GM18502 (cell line): ENCODE results near the gene HSPA9.
"Not testable (repeated sequence)": the region's sequence is repeated elsewhere in the genome, so short reads cannot be mapped to it uniquely, and the experiment has no call there.

Experiments
- ATAC-seq: cut with Tn5 transposase; IDR thresholded peaks from one replicate; pipeline ENCODE4 v1.9.1; 2021; ENCODE audit warnings: mild to moderate bottlenecking; ENCODE audit not compliant: unreplicated experiment, poor library complexity

Gene HSPA9

DNA sequence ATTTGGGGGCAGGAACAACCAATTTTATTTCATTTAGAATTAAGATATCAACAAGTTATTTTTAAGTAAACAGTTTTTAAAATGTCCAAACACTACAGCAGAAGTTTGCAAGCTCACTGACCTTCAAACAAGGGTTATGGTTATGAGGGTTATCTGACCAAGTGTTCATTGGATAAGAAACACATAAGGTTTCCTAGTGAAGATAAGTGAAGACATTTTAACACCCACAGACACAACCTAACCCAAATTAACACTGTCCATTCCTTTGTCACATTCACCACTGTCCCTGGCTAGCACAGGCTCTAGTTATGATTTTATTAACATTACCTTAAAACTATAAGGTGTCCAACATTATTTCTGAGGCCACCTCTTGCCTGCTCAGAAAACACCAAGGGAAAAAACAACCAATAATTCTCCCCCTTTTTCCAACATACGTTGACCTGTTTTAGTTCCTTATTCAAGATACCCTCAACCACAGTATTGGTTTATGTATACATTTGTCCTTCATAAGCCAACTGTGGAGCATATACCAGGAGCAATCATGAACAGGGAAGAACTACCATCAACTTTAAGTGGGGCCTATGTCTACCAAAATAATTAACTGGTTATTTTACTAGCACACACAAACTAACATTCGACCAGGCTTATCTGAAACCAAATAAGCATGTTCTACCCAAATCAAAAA is 36.1 kb downstream of the HSPA9 start:
- no peak for ATAC-seq

DNA sequence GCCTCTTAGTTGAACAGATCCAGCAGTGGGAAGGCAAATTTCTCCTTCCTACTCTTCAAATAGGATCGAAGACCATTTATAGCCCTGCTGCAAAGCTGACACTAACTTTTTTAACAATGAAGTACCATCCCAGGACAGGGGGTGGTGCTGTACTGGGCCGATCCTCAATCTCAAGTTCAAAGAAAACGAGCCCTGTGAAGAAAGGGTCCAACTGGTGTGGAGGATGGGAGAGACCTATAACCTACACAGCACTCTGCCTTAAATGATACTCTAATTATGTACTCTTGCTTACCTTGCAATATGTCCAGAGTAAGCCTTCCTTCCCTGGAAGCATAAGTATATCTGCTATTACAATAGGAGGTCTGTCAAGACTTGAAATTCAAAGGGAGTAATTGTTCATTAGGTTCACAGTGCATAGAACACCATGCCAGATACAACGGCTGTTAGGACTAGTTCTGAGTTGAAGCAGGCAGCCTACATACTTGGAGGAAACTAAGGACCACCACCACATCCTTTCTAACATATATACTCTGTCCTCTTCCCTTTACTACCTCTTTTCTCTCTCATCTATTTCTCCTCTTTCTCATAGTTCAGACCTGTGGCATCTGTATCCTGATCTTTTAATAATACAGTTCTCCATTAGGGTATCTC is 38.4 kb downstream of the HSPA9 start:
- no peak for ATAC-seq

DNA sequence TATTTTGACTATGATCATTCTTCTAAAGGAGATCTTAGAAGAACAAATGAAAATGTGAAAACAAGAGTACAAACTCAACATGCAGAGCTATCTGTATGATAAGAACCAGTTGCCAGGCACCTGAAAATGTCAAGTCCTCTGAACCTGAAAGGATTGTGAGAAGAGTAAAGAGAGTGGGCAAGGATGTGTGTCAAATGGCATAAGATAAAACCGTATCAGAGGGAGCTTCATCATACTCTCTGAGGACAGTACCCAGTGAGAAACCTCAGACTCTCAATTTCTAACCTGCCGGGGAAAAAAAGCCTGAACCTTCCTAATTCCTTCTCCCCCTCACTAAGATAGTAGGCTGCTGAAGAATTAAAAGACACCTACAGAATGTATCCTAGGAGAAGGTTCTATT is 39.0 kb downstream of the HSPA9 start:
- ATAC-seq, result no peak

DNA sequence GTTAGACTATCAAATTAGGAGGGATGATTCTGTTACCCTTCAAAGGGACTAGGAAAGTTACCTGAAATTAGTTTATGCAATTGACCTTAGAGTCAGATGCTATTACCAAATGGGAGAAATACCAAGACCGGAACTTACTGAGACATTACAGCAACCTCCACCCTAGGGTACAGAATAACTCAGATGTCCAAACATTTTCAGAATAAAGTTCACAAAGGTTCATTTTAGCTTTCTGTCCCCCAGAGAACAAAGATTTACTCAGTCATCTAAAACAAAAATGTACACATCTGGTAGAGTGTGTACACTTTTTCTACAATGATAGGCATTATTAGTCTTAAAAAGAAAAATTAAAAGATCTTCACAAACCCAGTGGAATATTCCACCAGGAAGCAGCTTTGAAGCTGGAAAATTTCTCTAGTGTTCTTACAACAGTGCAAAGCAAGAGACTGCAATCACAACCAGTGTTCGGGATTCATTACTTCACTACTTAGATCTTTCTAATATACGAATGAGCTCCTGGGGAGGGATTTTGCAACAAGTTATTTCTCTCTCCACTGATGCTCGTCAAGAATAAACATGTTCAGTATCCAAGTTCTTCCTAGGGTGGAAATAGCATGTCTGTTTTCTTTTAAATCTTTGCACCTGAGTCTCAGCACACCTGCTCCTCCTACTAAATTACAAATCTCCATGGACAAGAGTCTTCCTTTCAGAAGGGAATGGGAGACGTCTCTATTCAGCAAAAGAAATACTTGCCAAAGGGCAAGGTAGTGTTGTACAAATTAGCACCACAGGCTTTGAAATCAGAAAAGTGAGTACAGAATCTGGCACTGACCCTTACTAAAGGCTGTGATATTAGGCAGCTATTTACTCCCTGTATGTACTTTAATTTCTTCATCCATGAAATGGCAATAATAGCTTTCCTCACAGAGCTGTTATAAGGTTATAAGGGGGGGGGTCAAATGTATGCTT is 40.9 kb downstream of the HSPA9 start:
- no peak for ATAC-seq

DNA sequence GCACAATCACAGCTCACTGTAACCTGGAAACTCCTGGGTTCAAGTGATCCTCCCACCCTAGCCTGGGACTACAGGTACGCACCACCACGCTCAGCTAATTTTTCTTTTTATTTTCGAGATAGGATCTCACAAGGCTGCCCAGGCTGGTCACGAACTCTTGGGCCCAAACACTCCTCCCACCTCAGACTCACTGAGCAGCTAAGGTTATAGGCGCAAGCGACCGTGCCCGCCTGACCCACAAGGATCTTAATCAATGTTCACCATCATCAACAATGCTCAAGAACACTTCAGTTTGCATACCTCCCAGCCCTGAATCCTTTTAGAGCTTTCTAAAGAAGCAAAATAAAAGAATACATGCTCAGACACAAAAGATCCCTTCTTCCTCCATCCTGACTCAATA is 45.4 kb downstream of the HSPA9 start:
- no peak for ATAC-seq

DNA sequence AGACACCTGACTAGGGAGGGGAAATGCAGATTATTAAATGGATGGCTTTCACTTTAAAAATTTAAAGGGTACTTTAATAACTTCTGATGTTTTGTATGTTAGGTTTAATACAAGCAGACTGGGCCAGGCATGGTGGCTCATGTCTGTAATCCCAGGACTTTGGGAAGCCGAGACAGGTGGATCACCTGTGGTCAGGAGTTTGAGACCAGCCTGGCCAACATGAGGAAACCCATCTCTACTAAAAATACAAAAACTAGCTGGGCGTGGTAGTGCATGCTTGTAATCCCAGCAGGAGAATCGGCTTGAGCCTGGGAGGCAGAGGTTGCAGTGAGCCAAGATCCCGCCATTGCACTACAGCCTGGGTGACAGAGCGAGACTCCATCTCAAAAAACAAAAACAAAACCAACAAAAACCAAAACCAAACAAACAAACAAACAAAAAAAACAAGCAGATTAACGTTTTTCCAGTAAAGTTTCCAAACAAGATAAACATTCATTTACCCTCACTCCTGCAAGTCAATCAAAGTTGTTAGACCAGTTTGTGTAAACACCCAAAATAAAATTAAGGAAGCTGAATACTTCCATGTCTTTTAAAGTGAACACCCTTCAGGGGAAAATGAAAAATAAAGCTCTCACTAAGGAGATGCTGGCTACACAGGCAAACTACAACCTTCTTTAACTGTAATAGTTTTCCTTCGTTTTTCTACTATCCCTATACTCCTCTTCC is 46.3 kb downstream of the HSPA9 start:
- no peak for ATAC-seq

DNA sequence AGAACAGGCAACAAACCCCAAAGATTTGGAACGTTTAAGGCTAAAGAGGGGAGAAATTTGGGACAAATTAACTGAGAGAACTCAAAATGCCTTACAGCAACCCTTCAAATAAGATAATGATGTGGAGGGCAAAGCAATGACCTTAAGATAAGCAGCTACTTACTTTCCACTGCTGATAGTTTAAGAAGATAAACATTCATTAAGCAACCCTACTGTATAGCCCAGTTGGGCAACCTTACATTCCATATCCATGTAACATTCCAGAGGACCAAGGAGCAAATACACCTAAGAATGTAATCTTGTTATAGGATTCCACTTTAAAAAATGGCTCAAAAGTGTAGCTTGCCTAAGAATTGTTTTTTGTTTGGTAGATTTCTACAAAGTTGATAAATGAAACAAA is 47.0 kb downstream of the HSPA9 start:
- ATAC-seq, result no peak

DNA sequence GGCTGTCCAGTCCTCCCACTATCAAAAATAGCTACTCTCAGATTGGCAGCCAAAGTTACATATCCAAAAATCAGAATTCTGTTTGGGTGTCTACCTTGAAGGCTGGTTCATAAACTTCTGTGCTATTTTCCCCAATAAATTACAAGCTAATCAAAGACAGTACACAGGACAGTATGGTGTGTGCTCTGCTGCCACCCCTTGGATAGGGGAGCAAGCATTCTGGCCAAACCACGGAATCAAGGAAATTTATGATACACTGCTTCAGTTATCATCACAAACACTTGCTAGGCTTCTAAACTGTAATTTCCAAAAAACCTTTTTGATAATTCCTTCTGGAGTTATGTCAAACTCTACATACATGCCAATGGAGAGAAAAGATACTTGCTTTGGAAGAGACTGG is 48.0 kb downstream of the HSPA9 start:
- ATAC-seq, result no peak

DNA sequence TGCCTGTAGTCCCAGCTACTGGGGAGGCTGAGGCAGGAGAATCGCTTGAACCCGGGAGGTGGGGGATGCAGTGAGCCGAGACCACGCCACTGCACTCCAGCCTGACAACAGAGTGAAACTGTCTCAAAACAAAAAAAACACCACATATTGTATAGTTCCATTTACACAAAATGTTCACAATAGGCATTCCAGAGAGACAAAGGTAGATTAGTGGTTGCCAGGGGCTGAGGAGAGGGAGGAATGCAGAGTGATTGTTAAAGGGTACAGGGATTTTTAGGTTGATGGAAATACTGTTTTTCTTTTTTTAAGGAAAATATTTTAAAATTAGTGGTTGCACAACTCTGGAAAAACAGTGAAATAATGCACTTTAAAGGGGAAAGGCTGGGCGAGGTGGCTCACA is 51.8 kb downstream of the HSPA9 start:
- no peak for ATAC-seq

DNA sequence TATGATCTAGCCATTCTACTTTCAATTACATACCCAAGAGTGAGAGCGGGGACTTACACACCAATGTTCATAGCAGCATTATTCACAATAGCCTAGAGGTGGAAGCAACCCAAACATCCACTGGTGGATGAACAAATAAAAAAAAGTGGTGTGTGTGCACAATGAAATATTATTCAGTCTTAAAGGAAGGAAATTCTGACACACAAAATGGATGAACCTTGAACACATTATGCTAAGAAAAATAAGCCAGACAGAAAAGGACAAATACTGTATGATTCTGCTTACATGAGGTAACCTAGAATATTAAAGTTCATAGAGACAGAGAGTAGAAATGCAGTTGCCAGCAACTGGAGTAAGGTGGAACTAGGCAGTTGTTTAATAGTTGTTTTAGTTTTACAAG is 54.2 kb downstream of the HSPA9 start:
- ATAC-seq, result no peak

DNA sequence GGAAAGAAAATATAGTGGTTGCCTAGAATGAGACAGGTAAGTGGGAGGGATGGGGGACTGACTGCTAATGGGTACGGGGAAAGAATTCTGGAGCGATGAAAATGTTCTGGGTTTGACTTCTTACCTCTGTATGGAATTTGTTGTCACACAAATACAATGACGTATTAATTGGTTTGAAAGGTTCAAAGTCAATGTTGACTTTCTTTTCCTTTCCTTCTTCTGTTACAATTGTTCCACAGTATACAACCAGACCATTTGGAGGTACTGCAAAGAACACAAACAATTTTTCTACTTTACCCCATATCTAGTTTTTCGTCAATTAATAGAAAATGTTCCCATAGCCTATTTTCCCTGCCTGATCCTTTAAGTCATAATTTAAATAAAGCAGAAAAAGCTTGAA is 57.8 kb downstream of the HSPA9 start:
- no peak for ATAC-seq

DNA sequence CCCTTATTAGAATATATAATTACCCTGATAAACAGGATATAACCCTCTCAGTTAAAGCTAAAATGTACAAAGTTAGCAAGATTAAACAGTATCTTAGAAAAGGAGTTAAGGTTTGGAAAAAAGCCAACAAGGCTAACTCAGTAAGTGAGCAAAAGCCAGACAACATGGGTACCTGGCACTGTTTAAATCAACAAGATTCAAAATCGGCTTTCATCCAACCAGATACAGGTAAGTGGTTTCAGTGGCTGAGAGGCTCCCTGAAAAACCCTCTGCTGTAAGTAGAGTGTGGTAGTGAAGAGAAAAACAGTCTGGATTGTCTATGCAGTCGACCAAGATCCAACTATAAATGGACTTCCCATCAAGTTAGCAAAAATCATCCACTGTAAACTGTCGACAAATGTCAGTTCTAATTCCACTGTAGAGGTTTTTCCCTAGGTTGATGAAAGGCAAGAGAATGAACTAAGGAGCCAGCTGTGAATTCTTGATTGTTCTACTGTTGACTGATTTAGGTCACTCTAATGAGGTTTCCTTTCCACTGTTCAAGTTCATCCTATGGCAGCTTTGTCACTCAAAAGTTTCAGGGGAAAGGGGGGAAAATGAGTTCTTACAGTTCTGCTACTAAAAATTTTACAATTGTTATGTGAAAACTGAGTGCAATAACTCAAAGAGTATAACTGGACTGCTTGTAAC is 59.5 kb downstream of the HSPA9 start:
- no peak for ATAC-seq

DNA sequence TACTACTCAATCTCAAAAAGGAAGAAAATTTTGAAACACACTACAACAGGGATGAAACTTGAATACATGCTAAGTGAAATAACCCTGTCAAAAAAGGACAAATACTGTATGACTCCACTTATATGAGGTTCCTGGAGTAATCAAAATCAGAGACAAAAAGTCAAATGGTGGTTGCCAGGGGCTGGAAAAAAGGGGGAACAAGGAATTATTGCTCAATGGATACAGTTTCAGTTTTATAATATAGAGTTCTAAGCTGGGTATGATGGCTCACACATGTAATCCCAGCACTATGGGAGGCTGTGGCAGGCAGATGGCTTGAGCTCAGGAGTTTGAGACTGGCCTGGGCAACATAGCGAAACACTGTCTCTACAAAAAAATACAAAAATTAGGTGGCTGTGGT is 61.2 kb downstream of the HSPA9 start:
- ATAC-seq, result no peak

DNA sequence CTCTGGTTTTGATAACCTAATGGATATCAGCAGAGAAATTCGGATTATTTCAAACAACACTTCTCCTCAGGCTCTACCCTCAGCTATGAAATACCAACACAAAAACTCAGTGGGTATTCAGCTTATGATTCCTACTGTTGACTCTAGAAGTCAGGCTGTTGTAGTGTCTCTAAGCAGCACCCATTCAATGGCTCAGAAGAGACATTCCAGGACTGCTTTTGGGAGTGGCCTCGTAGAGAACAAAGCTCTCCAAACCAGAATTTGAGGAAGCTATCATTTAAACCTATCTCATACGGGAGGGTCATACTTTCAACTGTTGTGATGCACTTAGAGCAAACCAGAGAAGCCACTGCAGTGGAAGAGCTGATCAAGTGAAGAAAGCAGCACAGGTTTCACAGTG is 66.2 kb downstream of the HSPA9 start:
- no peak for ATAC-seq

DNA sequence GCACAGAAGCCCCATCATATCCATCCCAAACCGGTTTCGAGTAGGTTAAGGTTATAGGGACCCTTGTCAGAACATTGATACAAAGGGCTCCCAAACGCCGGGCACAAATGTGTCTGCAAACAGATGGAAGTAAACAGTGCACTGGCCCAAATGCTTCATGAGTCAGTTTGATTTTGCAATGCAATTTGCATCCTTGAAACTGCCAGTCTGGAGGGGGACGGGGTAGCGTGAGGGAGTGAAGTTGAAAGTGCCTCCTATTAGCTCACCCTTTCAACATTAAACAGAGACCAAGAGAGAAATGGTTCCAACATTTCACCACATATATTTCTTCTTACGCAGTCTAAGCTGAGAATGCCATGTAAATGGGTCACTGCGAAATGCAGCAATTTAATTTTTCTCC is 67.7 kb downstream of the HSPA9 start:
- ATAC-seq, result not testable (repeated sequence)

DNA sequence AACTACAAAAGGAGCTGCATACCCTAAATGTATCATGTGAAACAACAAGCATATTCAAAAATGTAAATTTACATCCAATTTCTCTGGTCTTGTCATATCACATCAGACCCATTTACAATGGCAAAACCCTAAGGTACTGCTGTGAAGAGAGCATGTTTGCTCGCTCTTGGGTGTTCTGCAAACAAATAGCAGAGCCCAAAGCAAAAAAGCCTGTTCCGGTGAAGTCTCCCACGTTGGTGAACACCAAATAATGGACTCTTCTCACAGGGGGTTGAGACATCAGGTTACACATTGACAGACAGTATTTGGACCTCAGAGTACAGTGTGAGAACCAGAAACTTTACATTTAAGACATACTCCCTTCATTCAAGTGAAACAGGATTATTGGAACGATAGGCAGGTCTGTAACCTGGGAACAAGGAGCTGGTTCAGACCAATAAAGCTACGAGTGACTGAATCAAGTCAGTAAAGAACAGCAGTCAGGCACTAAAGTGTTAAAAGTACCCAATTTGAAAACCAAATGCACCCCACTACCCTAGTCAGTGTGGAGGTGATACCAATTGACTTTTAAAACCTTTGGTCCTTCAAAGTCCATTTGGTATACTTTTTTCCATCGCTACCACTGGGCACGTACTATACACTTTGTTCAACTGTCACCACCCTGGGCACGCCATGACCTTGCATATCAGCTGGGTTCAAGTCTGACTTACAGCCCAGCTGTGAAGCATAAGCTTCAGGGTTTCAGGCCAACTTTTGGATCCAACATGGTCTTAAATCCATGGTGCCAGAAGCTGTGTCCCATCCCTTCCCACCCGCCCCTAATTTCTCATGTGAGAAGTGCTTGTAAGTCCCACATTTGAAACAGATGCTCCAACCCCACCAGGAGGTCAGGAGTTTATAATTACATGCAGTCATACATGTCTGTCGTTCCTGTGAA is 68.6 kb downstream of the HSPA9 start:
- ATAC-seq, result no peak

DNA sequence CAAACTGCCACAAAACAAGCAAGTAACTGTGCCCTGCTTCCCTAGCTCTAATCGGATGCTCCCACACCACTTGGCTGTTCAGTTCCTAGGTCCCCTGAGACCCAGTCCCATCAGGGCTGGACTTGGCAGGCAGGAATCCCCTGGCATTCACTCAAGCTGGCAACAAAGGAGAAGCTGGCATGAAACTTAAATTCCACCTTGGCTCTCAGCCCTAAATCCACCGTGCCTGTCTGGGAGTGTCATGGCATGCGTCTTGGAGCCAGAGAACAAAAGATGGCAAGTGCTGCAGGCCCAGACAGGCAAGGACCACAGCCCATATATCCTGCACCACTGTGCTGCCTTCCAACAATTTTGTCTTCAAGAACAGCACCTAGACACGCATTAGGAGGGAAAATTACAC is 70.4 kb downstream of the HSPA9 start:
- ATAC-seq, result no peak
